MG63 (cell line): Measurements from ENCODE around the gene TSFM. TPM values are rescaled to one million over a fixed set of nuclear protein-coding genes. Genes with fewer than 3 reads are reported as not detected.

Source experiments
- DNase-seq: peaks from one replicate; pipeline ENCODE4 v3.0.0-alpha.2; 2020
- H3K27me3 ChIP-seq: fragments of 250-450 bp; sonication (Bioruptor Pico); 2 replicates; pipeline ENCODE4 v1.5.1; 2020; ENCODE audit warnings: mild to moderate bottlenecking, moderate library complexity
- H3K36me3 ChIP-seq: fragments of 250-450 bp; sonication (Bioruptor Pico); 2 replicates; pipeline ENCODE4 v1.5.1; 2020; ENCODE audit warnings: mild to moderate bottlenecking, moderate library complexity
- H3K4me3 ChIP-seq: fragments of 250-450 bp; sonication (Bioruptor Pico); 2 replicates; pipeline ENCODE4 v1.5.1; 2020; ENCODE audit warnings: mild to moderate bottlenecking, moderate library complexity
- H3K9me3 ChIP-seq: fragments of 250-450 bp; sonication (Bioruptor Pico); 2 replicates; pipeline ENCODE4 v1.5.1; 2020; ENCODE audit warnings: mild to moderate bottlenecking, moderate library complexity
- total RNA-seq: library from RNA; depleted of rRNA; stranded (reverse); fragments of >200 nt; shearing (Covaris generic); gene quantifications from 2 replicates; pipeline ENCODE4 v1.2.3, GENCODE V29; 2014; ENCODE audit warnings: low replicate concordance

TSFM gene
- total RNA-seq, 1 experiment from 2014 or later, result 45.4 TPM

DNA sequence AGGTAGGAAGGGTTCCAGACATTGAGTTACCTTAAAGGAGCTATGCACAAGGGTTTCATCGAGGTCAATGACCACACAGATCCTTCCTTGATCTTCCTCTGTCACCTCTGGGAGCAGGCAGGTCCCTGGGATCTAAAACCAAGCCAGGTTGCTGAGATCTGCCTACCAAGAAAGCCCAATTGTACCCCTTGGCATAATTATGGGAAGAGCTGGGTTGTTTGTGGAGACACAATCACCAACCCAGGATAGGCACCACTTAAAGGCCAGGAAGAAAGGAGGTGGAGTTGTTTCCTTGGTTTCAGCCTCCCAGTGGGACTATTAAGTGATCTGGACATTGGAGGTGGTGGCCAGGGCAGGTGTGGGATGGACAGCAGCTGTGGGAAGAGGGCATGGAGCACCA is 44.4 kb downstream of the TSFM start:
- DNase-seq, result no peak
- no peaks in the 10 kb centered on the region for H3K27me3 ChIP-seq
- no peaks in the 10 kb centered on the region for H3K9me3 ChIP-seq
- no peak overlapping the region for H3K4me3 ChIP-seq
- peaks cover 77% of the 10 kb centered on the region for H3K36me3 ChIP-seq

DNA sequence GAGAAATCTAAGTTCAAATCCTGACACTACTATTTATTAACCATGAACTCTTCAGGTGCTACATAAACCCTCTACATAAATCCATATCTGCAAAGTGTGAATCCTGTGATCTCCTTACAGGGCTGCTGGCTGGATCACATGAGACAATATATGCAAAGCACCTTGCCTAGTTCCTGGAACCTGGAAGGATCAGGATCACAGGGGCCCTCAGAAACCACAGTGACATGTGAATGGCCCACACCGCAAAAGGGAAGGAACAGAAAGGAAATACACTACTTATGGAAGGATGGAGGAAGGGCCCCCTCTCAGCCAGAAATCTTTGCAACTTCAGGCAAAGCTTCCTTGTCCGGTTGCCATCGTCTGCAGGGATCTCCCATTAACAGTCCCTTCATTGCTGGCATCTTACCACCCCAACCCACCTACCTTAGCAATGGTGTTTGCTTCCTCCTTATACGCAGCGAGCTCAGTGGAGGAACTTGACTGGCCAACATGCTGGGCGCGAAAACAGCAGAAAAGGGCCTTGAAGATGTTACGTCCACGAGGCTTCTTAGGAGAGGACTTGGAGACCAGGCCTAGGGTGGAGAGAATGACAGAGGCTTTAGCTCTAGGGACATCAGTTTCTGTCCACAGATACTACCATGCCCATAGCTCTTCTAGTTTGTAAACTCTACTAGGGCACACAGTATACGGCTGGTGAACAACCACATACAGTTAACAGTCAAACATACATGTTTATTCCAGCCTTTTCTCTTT is 46.6 kb downstream of the TSFM start:
- no peaks in the 10 kb centered on the region for H3K9me3 ChIP-seq
- no peaks in the 10 kb centered on the region for H3K27me3 ChIP-seq
- peaks cover 57% of the 10 kb centered on the region for H3K36me3 ChIP-seq
- no peak for DNase-seq
- H3K4me3 ChIP-seq, result no peak overlapping the region

GRCh38 chr12:57830393-57830792 is 47.8 kb downstream of the TSFM start:
- no peak for DNase-seq
- Histone ChIP-seq H3K4me3 (no peak overlapping the region), H3K36me3 (peaks cover 47% of the 10 kb centered on the region), H3K27me3 (no peaks in the 10 kb centered on the region), H3K9me3 (no peaks in the 10 kb centered on the region)

- Histone ChIP-seq H3K4me3 (no peak overlapping the region), H3K9me3 (no peaks in the 10 kb centered on the region)
These were observed 50.4 kb downstream of the TSFM start for GRCh38 chr12:57832966-57833365.

GRCh38 chr12:57833672-57834071 is 51.1 kb downstream of the TSFM start:
- no peak overlapping the region for H3K4me3 ChIP-seq
- no peaks in the 10 kb centered on the region for H3K27me3 ChIP-seq
- no peaks in the 10 kb centered on the region for H3K9me3 ChIP-seq
- H3K36me3 ChIP-seq, result peaks cover 18% of the 10 kb centered on the region
- DNase-seq, result no peak

More at GRCh38 chr12:57832966-57833365, 50.4 kb downstream of the TSFM start:
- Histone ChIP-seq H3K36me3 (peaks cover 21% of the 10 kb centered on the region), H3K27me3 (no peaks in the 10 kb centered on the region)
- DNase-seq, result no peak

- Histone ChIP-seq H3K4me3 (no peak overlapping the region), H3K36me3 (peaks cover 16% of the 10 kb centered on the region)
- DNase-seq, result no peak
These were observed 51.7 kb downstream of the TSFM start for GRCh38 chr12:57834086-57834876.

GRCh38 chr12:57835366-57836288 is 53.0 kb downstream of the TSFM start:
- no peak for DNase-seq

More at GRCh38 chr12:57834086-57834876, 51.7 kb downstream of the TSFM start:
- Histone ChIP-seq H3K9me3 (no peaks in the 10 kb centered on the region), H3K27me3 (no peaks in the 10 kb centered on the region)

GRCh38 chr12:57836442-57837375 is 54.1 kb downstream of the TSFM start:
- no peaks in the 10 kb centered on the region for H3K9me3 ChIP-seq
- DNase-seq, result peak; percentile 74
- H3K4me3 ChIP-seq, result no peak overlapping the region
- peaks cover 18% of the 10 kb centered on the region for H3K36me3 ChIP-seq
- no peaks in the 10 kb centered on the region for H3K27me3 ChIP-seq

More at GRCh38 chr12:57835366-57836288, 53.0 kb downstream of the TSFM start:
- Histone ChIP-seq H3K4me3 (no peak overlapping the region), H3K36me3 (peaks cover 18% of the 10 kb centered on the region), H3K9me3 (no peaks in the 10 kb centered on the region), H3K27me3 (no peaks in the 10 kb centered on the region)

DNA sequence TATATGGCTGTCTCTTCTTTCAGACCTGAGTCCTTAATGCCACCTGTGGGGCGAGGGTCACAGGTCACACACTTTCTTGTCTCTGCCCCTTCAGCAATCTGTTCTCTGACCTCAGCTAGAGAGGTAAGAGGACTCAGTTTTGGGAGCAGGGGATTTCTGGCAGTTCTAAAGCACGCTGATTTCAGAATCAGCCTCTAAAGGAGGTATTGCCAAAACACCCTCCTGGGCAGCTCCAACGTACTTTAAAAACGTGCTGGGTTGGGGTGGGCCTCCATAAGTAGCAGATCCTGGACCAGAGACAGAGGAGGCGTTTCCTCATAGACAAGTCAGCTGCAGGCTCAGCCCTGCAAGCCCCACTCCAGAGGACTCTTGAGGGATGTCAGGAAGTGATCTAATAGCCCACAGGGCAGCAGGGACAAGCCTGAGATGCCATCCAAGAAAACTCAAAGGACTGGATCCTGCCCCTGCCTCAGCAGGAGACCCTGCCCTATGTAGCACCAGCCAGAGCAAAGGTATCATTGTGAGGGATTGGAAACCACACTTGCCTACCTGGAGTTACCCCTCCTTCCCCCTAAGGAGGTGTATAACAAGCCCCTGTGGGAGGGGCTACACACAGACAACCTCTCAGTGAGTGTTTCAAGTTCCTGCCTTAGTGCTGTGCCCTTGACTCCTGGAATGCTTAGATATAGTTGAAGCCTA is 55.4 kb downstream of the TSFM start:
- DNase-seq, result peak; percentile 75
- Histone ChIP-seq H3K36me3 (peaks cover 28% of the 10 kb centered on the region), H3K4me3 (no peak overlapping the region), H3K27me3 (no peaks in the 10 kb centered on the region), H3K9me3 (no peaks in the 10 kb centered on the region)

- Histone ChIP-seq H3K27me3 (no peaks in the 10 kb centered on the region), H3K9me3 (no peaks in the 10 kb centered on the region), H3K4me3 (no peak overlapping the region), H3K36me3 (peaks cover 31% of the 10 kb centered on the region)
- DNase-seq, result no peak
These were observed 56.2 kb downstream of the TSFM start for GRCh38 chr12:57838594-57839302.

GRCh38 chr12:57839996-57840395 is 57.4 kb downstream of the TSFM start:
- Histone ChIP-seq H3K4me3 (no peak overlapping the region), H3K27me3 (no peaks in the 10 kb centered on the region)
- no peak for DNase-seq

DNA sequence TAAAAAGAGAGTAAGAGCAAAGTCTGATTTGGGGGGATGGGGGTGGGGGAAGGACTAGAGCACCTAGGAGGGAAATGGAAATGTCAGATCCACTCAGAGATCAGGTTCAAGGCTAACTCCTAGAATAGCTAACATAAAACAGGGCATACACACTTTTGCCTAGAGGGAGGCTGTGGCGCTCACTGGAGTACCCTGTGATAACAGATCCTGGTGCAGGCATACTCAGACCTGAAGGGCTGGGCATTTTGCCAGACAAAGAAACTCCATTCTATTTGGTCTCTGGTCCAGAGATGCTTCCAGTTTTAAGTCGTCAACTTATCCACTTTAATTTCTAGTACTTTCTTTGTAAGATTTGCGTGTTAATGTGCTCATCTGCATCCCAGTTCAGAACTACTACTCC is 58.1 kb downstream of the TSFM start:
- no peaks in the 10 kb centered on the region for H3K27me3 ChIP-seq
- no peak for DNase-seq
- no peak overlapping the region for H3K4me3 ChIP-seq
- peaks cover 42% of the 10 kb centered on the region for H3K36me3 ChIP-seq
- no peaks in the 10 kb centered on the region for H3K9me3 ChIP-seq

More at GRCh38 chr12:57839996-57840395, 57.4 kb downstream of the TSFM start:
- Histone ChIP-seq H3K9me3 (no peaks in the 10 kb centered on the region), H3K36me3 (peaks cover 37% of the 10 kb centered on the region)

DNA sequence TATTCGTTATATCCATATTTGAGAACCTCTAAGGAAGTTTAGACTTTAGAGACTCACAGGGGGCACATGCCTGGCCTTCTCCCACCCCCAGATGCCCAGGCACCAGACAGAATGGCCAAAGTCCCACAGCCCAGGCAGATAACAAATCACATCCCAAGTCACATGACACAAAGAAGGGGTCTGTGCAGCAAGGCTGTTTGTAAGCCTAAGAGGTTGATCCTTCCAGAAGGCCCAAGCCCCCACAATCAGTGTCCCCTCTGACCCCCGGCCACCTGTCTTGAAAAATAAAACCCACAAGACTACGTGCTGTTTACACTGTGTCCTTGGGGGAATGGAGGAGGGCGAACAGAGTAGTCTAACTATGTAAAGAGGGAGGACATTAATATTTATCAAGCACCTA is 58.9 kb downstream of the TSFM start:
- no peaks in the 10 kb centered on the region for H3K9me3 ChIP-seq
- H3K27me3 ChIP-seq, result no peaks in the 10 kb centered on the region
- DNase-seq, result no peak
- H3K36me3 ChIP-seq, result peaks cover 42% of the 10 kb centered on the region
- H3K4me3 ChIP-seq, result no peak overlapping the region

GRCh38 chr12:57842342-57843294 is 60.0 kb downstream of the TSFM start:
- DNase-seq, result no peak
- Histone ChIP-seq H3K27me3 (no peaks in the 10 kb centered on the region), H3K36me3 (peaks cover 42% of the 10 kb centered on the region), H3K4me3 (no peak overlapping the region), H3K9me3 (no peaks in the 10 kb centered on the region)
